Testis (tissue), 2 donors: ENCODE results near the gene VPS16.

ENCODE experiments used
- POLR2A ChIP-seq: fragments of 450-650 bp; IDR thresholded peaks from one replicate; pipeline ENCODE4 v1.6.1; 2017; ENCODE audit warnings: antibody characterized with exemption, mild to moderate bottlenecking, moderate library complexity
- TF ChIP-seq, protein P1 (sequence below), 3 experiments: fragments of 450-650 bp in 2 of 3; fragments of 200-600 bp in 1 of 3; sonication (generic) in 1 of 3; IDR thresholded peaks; one replicate each; pipeline ENCODE4 v1.5.1; 2016 to 2019; ENCODE audit warnings: antibody characterized with exemption in 3 of 3, mild to moderate bottlenecking in 2 of 3, moderate library complexity in 1 of 3

GRCh38 chr20:2880650-2881049 is 40.1 kb downstream of the VPS16 start:
- TF ChIP-seq, protein P1, sequence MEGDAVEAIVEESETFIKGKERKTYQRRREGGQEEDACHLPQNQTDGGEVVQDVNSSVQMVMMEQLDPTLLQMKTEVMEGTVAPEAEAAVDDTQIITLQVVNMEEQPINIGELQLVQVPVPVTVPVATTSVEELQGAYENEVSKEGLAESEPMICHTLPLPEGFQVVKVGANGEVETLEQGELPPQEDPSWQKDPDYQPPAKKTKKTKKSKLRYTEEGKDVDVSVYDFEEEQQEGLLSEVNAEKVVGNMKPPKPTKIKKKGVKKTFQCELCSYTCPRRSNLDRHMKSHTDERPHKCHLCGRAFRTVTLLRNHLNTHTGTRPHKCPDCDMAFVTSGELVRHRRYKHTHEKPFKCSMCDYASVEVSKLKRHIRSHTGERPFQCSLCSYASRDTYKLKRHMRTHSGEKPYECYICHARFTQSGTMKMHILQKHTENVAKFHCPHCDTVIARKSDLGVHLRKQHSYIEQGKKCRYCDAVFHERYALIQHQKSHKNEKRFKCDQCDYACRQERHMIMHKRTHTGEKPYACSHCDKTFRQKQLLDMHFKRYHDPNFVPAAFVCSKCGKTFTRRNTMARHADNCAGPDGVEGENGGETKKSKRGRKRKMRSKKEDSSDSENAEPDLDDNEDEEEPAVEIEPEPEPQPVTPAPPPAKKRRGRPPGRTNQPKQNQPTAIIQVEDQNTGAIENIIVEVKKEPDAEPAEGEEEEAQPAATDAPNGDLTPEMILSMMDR (IDR thresholded peaks at IDR 0.05), result no peak
- no peak for TF ChIP-seq POLR2A
